Ovary (tissue), 9 donors: Measurements from ENCODE around the gene GYPA. TPM values are rescaled to one million over a fixed set of nuclear protein-coding genes. Genes with fewer than 3 reads are reported as not detected.
A peak's percentile ranks its signal among the peaks of the same experiment; 100 is the strongest.
"Not testable (repeated sequence)": the region's sequence is repeated elsewhere in the genome, so short reads cannot be mapped to it uniquely, and the experiment has no call there.

ENCODE experiments used
- DNase-seq, 5 donors: peaks; one replicate each; pipeline ENCODE4 v3.0.0-alpha.2; 2019 to 2020
- H3K27ac ChIP-seq, 2 donors: fragments of 200-600 bp; one replicate each; pipeline versions ENCODE4 v1.5.1 to v1.8.0; 2019 to 2022
- H3K27me3 ChIP-seq: fragments of 200-600 bp; one replicate; pipeline ENCODE4 v1.8.0; 2022
- H3K36me3 ChIP-seq: fragments of 200-600 bp; sonication (generic); one replicate; pipeline ENCODE4 v1.5.1; 2019
- H3K4me1 ChIP-seq: one replicate; pipeline ENCODE4 v1.8.1; 2013; ENCODE audit warnings: mild to moderate bottlenecking, moderate library complexity; ENCODE audit not compliant: insufficient read depth
- H3K4me3 ChIP-seq: fragments of 200-600 bp; sonication (generic); one replicate; pipeline ENCODE4 v1.5.1; 2017
- H3K9me3 ChIP-seq, 2 donors: fragments of 200-600 bp in 1 of 2; sonication (generic) in 1 of 2; one replicate each; pipeline versions ENCODE4 v1.5.1 to v1.8.1; 2013 to 2019; ENCODE audit warnings: mild to moderate bottlenecking in 1 of 2, moderate library complexity in 1 of 2
- CTCF ChIP-seq, 3 donors: fragments of 450-650 bp in 2 of 3; fragments of 200-600 bp in 1 of 3; IDR thresholded peaks; one replicate each; pipeline versions ENCODE4 v1.5.1 to v1.8.0; 2016 to 2022; ENCODE audit warnings: antibody characterized with exemption in 3 of 3, mild to moderate bottlenecking in 1 of 3
- EP300 ChIP-seq: sonication (generic); formaldehyde crosslinking; IDR thresholded peaks from one replicate; pipeline ENCODE4 v1.6.1; 2017; ENCODE audit warnings: antibody characterized with exemption
- POLR2A ChIP-seq: fragments of 450-650 bp; IDR thresholded peaks from one replicate; pipeline ENCODE4 v1.6.1; 2017; ENCODE audit warnings: antibody characterized with exemption, mild to moderate bottlenecking, moderate library complexity
- WGBS, 3 donors: extraction: QIAGEN DNeasy Blood & Tissue Kit in 1 of 3; methylation state at CpG; one replicate each; pipeline versions ENCODE4 v1.1.5 to v1.1.7; 2013 to 2017; 5-methylcytosine and 5-hydroxymethylcytosine counted together
- intact Hi-C, 4 donors: fragments of 100-400 bp; cut with DNase I; formaldehyde crosslinking; loops; one replicate each; pipeline versions ENCODE4 v1.11.0 to v1.15.1; 2022 to 2023
- polyA plus RNA-seq, 2 donors: library from polyadenylated mRNA; stranded (reverse); fragments of 200-250 nt in 1 of 2; fragments of 350-450 nt in 1 of 2; fragmentation: Illumina TruSeq in 1 of 2; extraction: RNeasy Lipid Tissue Mini Kit (QIAGEN cat#74804) in 1 of 2; gene quantifications; one replicate each; pipeline ENCODE4 v1.2.3, GENCODE V29; 2013 to 2014
- total RNA-seq, 7 donors: library from RNA; depleted of rRNA in 2 of 7; stranded (reverse); fragments of >200 nt in 2 of 7; fragmentation: NEBNext Ultra II Directional in 3 of 7; extraction: Animal tissue kit (Norgen Biotek cat#: 25700) in 3 of 7; gene quantifications; one replicate each; pipeline versions ENCODE4 v1.1.0 to v1.2.4, GENCODE V29; 2016 to 2023
- donor health status: DM: no; HTN: no; CAD: no; lungs with moderate emphysema.
- donor health status: DM: no; HTN: no; CAD: no.
- donor health status: Bipolar disorder and iron deficiency.
- donor health status: DM: yes; HTN: yes; CAD: no.
- donor health status: DM: no; HTN: no; CAD: no.
- donor health status: DM: yes; HTN: yes; CAD: no.

The GYPA gene
- total and polyA plus RNA-seq, 9 donors = 0.38 TPM; not detected in 8

GRCh38 chr4:144174401-144175067, 34.0 kb upstream of the GYPA start:
- 6 to 8% (median 8%) methylated on average over 5 of the region's 5 CpGs for WGBS, 3 donors
- TF ChIP-seq CTCF (IDR thresholded peaks at IDR 0.05) (peak in 2 of 3 donors; percentile 13 to 16), EP300 (no peak)
- Histone ChIP-seq H3K36me3 (no peaks in the 10 kb centered on the region), H3K27ac (no peak overlapping the region), H3K27me3 (no peaks in the 10 kb centered on the region), H3K9me3 (no peaks in the 10 kb centered on the region), H3K4me3 (no peak overlapping the region), H3K4me1 (peaks cover 1% of the 10 kb centered on the region)
- no peak for DNase-seq
- intact Hi-C loops = loop anchor here in 1 of 4 donors (10.0 kb wide), 1 partner anchor 890 kb away; no protein-coding TSS in a partner anchor

GRCh38 chr4:144171697-144172096, 31.2 kb upstream of the GYPA start:
- WGBS, 3 donors = 75 to 81% (median 77%) methylated on average over 2 of the region's 2 CpGs
- H3K9me3 ChIP-seq = no peaks in the 10 kb centered on the region
- H3K4me3 ChIP-seq = no peak overlapping the region
- no peak overlapping the region for H3K27ac ChIP-seq
- intact Hi-C loops = loop anchor here in 1 of 4 donors (10.0 kb wide), 1 partner anchor 893 kb away; no protein-coding TSS in a partner anchor
- no peak for DNase-seq
- no peaks in the 10 kb centered on the region for H3K36me3 ChIP-seq
- H3K4me1 ChIP-seq = no peaks in the 10 kb centered on the region
- TF ChIP-seq CTCF (IDR thresholded peaks at IDR 0.05) = no peak
- TF ChIP-seq EP300 = no peak
- TF ChIP-seq POLR2A = no peak
- no peaks in the 10 kb centered on the region for H3K27me3 ChIP-seq

GRCh38 chr4:144169211-144169610, 28.7 kb upstream of the GYPA start:
- Histone ChIP-seq H3K9me3 (no peaks in the 10 kb centered on the region), H3K36me3 (no peaks in the 10 kb centered on the region), H3K4me1 (no peaks in the 10 kb centered on the region), H3K27me3 (no peaks in the 10 kb centered on the region), H3K4me3 (no peak overlapping the region), H3K27ac (no peak overlapping the region)
- intact Hi-C loops = no loop called here
- no peak for DNase-seq
- WGBS, 3 donors = 90 to 94% (median 93%) methylated on average over 3 of the region's 3 CpGs
- TF ChIP-seq EP300 (no peak), CTCF (IDR thresholded peaks at IDR 0.05) (no peak), POLR2A (no peak)

GRCh38 chr4:144154044-144154443, 13.5 kb upstream of the GYPA start:
- TF ChIP-seq POLR2A (no peak), EP300 (no peak), CTCF (IDR thresholded peaks at IDR 0.05) (no peak)
- WGBS, 3 donors = 80 to 93% (median 86%) methylated on average over 2 of the region's 2 CpGs
- intact Hi-C loops = no loop called here

GRCh38 chr4:144142690-144143326, 2.3 kb upstream of the GYPA start:
- DNase-seq, H3K27me3 ChIP-seq, H3K4me1 ChIP-seq, H3K9me3 ChIP-seq, intact Hi-C loops, H3K27ac ChIP-seq, H3K4me3 ChIP-seq, H3K36me3 ChIP-seq: not testable (repeated sequence)
- WGBS, 3 donors = 27 to 37% (median 36%) methylated on average over 4 of the region's 4 CpGs

More at GRCh38 chr4:144154044-144154443, 13.5 kb upstream of the GYPA start:
- DNase-seq = no peak
- no peak overlapping the region for H3K4me3 ChIP-seq
- H3K4me1 ChIP-seq = no peaks in the 10 kb centered on the region
- no peak overlapping the region for H3K27ac ChIP-seq
- no peaks in the 10 kb centered on the region for H3K27me3 ChIP-seq
- H3K36me3 ChIP-seq = no peaks in the 10 kb centered on the region
- H3K9me3 ChIP-seq = no peaks in the 10 kb centered on the region
